ENCODE measurements around the gene ARHGAP24.

Gene ARHGAP24

DNA sequence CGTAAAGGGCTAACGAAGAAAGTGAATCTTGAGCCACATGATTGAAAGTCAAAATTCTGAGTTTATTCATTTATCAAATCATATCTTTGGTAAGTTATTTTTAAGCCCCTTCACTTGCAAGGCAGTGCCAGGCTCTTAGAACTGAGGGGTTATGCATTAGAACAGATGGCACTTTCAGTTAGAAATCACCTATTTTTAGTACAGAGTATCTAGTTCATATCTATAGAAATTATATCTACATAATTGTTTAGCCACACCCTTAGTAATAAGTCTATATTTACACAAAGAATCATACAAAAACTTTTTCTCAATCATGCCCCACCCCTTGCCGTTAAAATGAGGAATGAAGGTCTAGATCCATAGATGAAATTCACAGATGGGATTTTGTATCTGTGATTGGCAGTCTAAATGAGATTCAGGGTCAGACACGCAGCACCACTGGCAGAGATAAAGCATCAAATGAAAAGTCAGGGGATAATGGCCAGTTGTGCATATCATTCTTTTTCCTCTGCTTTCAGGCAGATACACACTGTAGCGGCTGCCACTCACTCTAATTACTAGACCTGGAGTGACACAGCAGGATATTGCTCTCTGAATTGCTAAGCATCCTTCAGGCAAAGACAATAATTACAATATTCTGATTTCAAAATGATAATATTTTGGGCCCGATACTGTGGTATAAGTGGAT, 444.4 kb downstream of the ARHGAP24 start:
- no peak for DNase-seq (ENCODE audit: low spot score)

DNA sequence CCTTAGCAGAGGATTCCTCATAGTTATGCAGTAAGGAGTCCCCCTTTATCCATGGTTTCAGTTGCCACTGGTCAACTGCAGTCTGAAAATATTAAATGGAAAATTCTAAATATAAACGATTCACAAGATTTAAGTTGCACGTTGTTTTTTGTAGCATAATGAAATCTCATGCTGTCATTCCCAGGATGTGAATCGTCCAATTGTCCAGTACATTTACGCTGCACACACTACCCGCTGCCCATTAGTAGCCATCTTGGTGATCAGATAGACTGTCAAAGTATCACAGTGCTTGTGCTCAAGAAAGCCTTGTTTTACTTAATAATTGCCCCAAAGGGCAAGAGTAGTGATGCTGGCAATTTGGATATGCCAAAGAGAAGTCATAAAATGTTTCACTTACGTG, 450.1 kb downstream of the ARHGAP24 start:
- no peak for DNase-seq (ENCODE audit: low spot score)

DNA sequence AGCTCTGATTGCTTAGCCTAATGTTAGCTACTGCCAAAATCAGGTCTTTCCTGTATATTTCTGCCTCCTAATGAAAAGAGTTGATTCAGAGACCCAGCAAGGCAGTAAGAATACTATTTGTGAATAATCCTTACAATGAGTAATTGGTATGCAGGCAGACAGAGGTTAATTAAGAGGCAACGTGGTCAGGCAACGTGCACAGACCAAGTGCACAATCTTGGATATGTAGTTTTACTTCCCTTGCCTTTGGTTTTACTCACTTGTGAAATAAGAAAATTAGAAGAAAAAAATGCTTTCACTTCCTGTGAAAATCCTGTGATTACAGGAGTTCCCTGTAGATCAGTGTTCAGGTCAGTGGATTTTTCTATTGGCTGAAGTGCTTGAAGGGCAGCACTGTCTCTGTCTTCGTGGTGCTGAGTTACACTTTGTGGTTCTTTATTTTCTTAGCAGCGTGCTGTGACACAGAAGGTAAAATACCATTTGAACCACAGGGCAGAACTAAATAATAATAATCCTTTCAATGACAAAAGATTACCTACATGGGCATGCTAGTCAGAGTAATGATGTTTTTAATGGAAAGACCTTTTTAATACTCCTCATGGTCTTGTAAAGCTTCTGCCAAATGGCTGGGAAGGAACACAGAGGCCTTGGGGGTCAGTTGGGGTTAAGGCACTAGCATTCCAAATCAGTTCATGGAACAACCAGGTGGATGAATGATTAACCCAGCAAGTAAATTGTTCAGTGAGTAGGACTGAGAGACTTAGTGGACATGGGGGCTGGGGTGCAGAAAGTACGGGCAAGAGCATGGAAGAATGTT, 454.0 kb downstream of the ARHGAP24 start:
- DNase-seq (ENCODE audit: low spot score): no peak

DNA sequence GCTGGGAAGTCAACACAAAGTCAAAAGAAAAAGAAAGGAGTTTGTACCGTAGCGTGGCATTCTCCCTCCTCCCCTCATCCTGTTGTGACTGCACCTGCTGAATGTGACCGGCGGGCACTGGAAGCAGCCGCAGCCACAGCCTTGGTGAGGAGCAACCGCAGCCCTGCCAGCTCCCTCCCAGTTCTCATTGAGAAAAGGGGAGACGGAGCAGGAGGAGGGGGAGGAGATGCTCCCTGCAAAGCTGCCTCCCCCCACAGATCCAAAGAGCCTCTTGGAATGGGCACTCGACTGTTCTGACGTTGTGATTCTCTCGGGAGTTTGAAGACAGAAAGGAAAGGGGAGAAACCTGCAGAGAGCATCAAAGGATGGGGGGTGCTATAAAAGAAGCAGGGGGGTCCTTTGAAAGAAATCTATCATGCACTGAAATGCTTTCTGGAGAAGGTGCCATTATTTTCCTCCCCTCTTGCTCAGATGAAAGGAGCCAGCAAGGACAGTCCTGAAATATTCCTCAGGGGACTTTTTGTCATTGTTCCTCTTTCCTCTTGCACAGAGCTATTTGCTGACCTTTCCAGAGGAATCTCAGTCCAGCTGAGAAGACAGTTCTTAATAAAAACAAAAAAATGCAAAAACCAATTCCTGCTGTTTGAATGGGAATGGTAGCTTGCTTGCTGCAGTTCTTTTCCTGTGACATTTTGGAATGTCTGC, 455.2 kb downstream of the ARHGAP24 start:
- DNase-seq (ENCODE audit: low spot score): no peak

DNA sequence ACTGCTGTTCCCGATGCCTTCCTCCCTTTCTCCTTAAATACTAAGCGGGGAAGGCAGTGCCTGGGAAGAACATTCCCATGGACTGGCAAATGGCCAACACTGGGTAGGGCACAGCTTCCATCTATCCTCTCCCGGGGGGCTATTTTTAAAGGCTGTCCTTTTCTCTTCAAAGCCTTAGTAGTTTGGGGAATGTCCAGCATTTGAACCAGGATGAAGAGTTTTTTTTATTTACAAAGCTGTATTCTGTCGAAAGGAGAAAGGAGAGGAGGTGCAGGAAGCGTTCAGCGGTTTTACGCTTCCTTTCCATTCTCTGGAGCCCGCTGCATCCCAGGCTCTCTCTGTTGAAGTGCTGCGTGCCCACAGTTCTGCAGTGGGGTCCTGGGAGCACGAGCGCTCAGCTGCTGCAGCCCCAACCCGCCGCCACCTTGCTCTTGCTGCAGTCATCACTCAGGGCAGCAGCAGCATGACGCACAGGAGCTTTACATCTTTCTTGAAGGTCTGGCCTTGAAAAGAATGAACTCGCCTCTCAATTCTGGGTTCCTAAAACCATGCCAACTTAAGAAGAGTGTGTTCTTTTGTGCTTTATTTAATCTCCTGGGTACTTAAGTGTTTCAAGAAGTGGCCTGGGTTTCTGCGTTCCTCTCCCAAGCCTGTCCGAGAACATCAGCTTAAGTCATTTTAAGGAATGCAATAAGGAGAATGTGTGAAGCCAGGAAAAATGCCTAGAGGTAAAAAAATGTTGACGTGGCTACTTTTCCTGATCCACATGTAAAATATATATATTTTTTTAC, 457.7 kb downstream of the ARHGAP24 start:
- no peak for DNase-seq (ENCODE audit: low spot score)

DNA sequence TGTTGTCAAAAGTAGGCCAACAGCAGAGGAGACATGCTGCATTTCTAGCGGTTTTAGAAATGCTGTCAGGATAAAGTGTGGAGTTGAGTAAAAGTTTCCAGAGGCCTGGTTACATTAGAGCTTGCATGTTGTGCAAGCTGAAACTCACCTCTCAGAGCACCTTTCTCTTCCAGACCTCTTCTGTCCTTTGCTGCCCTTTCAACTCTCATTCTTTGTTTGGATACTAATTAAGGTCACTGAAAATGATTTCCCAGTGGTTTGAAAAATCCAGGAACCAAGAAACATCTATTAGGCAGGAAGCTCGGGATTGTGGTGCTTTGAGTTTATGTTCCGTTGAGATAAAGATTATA, 458.3 kb downstream of the ARHGAP24 start:
- no peak for DNase-seq (ENCODE audit: low spot score)

DNA sequence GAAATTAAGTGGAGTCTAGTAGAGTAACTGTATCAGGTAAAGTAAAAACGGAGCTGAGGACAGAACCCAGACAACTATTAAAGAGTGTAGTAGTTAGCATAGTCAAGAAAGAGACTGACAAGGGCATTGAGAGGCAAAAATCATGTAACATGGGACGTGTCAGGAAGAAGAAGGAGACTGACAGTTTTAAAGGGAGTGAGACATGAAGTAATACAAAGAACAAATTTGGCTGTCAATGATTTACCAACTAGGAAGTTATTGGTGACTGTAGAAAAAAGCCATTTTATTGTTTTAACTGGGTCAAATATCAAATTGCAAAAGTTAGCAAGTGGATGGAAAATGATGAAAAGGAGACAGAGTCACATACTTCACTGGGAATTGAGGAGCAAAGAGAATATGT, 462.6 kb downstream of the ARHGAP24 start:
- no peak for DNase-seq (ENCODE audit: low spot score)

DNA sequence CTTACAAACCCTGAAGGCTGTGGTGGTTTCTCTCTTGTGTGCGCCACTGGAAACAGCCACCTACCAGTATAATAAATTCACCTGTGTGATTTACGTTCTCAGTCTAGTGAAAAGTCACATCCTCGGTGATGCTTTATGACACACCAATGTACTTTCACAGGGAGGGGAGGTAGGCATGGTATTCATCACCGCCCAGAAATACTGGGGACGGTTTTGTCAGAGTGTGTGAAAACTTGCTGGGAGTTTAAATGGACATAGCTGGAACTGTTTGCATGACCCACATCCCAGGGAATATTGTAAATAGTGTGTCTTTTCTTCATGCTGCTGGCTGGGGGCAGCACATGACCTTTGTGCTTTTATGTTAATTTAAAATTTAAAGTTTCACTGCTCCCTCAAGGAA, 463.1 kb downstream of the ARHGAP24 start:
- no peak for DNase-seq (ENCODE audit: low spot score)

DNA sequence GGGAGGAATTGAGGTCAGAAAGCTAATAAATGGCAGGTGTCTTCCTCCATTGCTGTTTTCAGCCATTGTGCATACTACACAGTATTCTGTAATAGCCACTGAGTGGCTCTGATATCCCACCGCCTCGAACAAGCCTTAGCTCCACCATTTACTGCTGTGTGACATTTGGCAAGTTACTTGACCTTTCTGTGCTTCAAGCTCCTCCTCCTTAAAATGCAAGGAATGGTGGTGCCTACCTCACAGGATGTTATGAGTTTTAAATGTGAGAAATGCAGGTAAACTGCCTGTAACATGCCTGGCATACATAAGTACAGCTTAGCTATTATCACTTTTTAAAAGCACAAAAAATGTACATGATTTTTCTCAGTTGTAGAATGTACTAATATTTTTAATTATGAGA, 464.0 kb downstream of the ARHGAP24 start:
- DNase-seq (ENCODE audit: low spot score): no peak

DNA sequence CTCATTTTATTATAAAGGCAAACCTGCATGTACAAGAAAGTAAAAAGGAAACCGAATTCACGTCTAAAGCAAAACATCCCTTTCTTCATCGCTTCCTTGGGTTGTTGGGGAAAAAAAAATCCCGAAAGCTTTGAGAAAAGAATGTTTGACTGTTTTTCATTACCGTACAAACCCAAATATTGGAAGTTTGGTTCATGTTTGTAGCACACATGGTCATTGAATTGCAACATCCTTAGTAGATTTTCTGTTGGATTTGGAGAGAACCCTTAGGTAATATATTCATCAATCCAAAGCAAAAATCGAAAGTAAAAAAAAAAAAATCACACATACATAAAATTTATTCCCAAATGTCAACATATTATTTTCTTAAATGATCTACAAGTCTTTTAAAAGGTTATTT, 464.6 kb downstream of the ARHGAP24 start:
- no peak for DNase-seq (ENCODE audit: low spot score)

DNA sequence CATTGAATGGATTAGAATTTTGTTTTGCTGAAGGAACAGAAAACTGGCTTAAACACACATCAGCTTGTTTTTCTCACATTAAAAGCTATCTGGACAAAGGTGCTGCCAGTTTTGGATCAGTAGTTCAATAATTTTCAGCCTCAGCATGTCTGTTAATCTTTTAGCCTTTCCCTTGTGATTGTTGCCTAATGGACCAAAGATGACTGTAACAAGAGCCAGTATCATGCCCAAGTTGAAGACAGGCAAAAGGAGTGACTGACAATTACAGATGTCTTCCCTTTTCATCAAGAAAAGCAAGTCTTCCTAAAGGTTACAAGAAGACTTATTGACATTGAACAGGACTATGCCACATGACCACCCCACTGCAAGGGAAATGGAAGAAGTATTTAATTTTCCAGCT, 465.2 kb downstream of the ARHGAP24 start:
- DNase-seq (ENCODE audit: low spot score): no peak

DNA sequence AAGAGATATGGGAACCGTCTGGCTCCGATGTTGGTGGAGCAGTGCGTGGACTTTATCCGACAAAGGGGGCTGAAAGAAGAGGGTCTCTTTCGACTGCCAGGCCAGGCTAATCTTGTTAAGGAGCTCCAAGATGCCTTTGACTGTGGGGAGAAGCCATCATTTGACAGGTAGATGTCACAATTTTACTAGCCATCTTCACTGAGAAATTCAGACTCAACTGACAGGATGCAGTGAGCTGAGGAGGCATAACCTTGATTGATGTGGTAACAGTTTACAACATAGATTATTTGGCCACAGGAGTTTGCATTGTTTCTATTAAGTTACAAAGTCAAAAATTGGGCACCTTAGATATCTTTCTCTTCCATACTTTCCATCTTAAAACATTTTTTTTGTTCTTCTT, 467.2 kb downstream of the ARHGAP24 start:
- no peak for DNase-seq (ENCODE audit: low spot score)

DNA sequence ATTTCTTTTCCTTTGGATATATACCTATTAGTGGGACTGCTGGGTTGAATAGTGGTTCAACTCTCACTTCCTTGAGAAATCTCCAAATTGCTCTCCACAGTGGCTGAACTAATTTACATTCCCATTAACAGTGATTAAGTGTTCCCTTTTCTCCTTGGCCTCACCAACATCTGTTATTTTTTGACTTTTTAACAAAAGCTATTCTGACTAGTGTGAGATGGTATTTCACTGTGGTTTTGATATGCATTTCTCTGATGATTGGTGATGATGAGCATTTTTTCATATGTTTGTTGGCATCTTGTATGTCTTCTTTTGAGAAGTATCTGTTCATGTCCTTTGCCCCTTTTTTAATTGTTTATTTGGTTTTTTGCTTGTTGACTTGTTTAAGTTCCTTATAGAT, 471.9 kb downstream of the ARHGAP24 start:
- no peak for DNase-seq (ENCODE audit: low spot score)

DNA sequence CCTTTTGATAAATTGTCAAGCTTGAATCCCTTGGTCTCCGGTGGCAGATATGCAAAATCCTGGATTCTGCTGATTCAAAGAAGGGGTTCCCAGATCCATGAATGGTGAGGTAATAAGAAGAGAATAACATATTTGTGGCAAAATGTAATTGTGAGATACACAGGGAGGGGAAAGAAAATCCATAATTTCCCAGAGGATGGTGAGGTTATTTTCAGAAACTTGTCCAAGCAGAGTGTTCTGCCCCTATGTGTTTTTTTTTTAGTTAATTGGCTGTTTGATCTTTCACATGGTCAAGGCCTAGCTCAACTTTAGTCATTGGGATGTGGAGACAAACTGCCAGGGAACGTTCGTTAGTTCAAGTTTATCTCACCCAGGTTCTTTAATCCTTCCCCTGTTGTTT, 476.1 kb downstream of the ARHGAP24 start:
- no peak for DNase-seq (ENCODE audit: low spot score)

DNA sequence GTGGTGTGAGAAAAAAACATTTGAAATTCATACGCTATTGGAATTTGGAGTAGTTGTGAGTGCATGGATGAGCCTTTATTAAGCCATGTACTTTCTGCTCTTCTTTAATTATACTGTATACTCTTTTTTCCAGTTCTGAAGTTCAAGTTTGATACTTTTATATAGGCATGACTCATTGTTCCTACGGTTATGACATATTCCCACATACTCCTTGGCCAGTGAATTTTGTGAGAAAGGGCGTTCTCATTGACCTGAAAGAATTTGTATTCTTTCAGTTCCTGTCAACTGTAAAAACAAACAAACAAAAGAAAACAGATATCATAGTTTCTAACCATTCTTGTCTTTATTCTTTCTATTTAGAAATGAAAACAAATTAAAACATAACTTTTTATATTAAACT, 477.6 kb downstream of the ARHGAP24 start:
- DNase-seq (ENCODE audit: low spot score): no peak

DNA sequence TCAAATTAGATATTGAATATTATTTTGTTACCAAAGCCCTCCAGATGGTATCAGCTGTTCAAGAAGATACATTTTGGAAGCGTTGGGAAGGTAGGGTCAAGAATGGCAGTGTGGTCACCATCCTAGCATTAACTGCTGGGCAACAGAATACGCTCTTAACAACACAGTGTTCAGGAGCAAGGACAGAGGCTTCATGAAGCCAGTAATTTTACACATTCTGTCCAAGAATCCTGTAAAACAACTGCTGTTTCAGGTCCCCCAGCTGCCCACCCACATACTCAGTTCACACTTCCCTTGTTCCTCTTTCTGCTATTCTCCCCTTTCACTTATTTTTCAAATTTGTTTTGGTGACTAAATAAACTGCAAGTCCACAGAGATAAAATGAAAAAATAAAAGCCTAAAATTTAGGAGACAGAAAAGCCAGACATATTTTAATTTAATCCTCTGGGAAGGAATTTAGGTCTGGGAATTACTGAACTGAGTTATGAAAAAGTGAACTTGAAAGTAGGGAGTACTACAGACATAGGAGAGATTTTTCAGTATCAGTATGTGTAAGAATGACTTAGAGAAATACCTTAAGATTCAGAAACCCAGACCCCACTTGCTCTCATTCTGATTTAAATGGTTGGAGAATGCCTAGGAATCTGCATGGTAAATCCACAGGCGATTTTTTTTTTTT, 478.2 kb downstream of the ARHGAP24 start:
- DNase-seq (ENCODE audit: low spot score): no peak

DNA sequence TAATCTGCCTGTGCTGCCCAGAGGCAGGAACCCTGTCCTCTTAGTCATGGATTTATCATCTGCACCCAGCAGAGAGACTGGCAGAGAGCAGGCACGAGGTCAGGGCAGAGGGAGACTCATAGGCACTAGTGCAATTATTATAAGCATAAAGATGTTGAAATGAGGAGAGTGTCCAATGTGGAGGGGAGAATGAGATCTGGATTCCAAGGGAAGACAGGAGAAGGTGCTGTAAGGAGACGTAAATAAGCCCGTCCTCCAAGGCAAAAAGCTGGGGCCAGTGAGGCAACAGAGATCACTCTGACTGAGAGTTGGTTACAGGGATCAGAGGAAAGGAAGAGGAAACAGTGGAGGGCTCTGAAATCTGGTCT, 478.7 kb downstream of the ARHGAP24 start:
- DNase-seq (ENCODE audit: low spot score): no peak

DNA sequence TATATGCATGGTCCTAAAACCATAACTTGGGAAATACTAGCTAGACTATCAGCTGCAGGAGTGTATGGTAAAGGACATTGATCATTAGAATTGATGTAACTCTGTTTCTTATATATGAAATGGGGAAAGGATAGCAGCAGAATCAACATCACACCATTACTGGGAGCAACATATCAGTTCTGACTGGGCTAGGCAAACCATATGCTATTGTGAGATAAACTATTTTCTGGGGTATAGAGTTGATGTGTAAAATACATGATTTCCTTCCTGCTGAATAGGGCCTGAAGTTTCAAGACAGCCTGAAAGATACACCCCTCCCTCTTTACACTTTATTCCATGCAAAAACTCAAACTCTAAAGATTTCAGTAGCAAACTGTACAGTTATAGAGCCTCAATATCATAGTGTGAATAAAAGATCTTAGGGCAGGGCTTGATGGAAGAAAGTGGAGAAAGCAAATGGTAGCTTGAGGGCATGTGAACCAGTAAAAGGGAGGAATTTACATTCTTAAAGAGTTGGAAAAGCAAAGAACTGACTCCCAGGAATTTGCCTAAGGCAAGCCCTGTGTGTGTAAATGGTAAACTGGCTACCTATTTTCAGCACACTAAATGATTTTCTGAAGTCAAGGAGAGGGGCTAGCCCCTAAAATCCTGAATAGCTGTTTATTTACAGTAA, 480.8 kb downstream of the ARHGAP24 start:
- DNase-seq (ENCODE audit: low spot score): no peak

DNA sequence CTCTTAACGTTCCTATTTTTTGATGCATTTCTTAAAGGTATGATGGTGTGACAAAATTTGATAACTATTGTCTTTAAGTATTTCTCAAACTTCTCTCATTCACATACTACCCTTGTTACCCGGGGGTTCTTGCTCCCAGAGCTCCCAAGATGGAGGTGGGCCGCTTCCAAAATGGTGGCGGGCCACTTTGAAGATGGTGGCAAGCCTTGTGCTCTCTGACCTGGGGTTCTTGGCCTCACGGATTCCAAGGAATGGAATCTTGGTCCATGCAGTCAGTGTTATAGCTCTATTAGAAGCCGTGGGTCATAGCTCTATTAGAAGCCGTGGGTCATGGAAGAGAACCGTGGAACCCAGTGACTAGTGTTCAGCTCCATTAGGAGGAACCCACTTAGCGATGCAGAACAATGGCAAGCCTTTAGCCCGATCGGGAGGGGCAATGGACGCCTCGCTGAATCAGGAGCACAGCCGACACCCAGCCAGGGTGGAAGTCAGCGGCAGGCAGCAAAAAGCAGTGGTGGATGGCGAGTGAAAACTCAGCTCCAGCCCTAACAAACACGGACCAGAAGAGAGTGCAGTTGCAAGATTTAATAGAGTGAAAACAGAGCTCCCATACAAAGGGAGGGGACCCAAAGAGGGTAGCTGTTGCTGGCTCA, 481.5 kb downstream of the ARHGAP24 start:
- no peak for DNase-seq (ENCODE audit: low spot score)

DNA sequence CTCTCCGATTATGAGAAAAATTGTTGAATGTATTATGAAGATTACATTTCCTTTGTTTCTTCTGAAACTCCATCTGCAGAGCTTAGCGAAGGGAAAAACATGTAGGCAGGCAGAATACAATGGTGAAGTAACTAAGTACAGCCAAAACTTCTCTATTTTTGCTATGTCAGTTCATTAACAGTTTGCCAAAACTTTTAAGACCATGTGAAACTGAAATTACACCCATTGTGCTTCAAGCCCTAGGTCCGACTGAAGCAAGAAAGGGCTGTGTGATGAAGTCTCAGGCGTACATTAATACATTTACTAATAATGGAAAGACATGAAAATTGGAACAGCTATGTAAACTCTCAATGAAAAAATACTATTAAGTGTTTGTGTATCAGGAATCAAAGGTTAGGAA, 486.9 kb downstream of the ARHGAP24 start:
- no peak for DNase-seq (ENCODE audit: low spot score)

DNA sequence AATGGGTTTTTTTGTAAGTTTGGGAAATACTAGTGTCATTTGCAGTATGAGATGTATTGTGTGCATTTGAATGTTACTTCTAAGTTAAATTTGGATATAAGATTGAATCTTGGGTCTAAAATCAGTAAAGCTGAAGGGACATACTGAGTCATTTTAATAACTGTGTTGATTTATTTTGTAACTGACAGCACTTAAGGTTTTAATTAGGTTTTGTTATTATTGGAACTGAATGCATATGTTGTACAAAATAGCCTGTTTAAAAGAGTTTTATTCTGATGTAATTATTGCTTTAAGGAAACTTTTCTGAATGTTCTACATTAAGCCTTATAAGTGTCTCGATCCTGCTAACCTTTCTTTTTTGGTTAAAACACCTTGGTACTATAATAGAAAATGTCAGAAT, 488.3 kb downstream of the ARHGAP24 start:
- DNase-seq (ENCODE audit: low spot score): no peak

All from left forelimb (tissue), 1 donor.